ENCODE measurements around the gene SCAMP4. TPM values are rescaled to one million over a fixed set of nuclear protein-coding genes. Genes with fewer than 3 reads are reported as not detected.
A peak's percentile ranks its signal among the peaks of the same experiment; 100 is the strongest.

The SCAMP4 gene
- total RNA-seq, 1 donor from 2014 or later = 23.9 TPM

DNA sequence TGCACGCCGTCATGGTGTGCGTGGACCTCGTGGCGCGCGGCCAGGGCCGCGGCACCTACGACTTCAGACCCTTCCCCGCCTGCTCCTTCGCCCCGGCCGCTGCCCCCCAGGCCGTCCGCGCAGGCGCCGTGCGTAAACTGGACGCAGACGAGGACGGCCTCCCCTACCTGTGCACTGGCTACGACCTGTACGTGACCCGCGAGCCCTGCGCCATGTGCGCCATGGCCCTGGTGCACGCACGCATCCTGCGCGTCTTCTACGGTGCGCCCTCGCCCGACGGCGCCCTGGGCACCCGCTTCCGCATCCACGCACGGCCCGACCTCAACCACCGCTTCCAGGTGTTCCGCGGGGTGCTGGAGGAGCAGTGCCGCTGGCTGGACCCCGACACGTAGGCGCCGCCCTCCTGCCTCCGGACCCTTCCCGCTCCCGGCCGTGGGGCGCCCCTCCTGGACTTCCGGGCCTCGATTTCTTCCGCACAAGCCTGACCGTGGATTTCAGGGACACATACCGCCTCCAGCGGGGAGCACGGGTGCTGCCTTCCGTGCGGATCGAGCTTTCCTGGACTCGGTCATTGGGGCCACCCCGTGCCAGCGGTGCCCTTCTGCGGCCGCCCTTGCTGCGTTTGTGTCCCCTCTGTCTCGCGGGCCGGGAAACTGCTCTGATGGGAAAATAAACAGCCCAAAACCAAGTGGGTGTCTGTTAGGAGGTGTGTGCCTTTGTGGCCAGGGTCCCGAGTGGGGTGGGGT, 7.7 kb downstream of the SCAMP4 start:
- no peak for ATAC-seq

DNA sequence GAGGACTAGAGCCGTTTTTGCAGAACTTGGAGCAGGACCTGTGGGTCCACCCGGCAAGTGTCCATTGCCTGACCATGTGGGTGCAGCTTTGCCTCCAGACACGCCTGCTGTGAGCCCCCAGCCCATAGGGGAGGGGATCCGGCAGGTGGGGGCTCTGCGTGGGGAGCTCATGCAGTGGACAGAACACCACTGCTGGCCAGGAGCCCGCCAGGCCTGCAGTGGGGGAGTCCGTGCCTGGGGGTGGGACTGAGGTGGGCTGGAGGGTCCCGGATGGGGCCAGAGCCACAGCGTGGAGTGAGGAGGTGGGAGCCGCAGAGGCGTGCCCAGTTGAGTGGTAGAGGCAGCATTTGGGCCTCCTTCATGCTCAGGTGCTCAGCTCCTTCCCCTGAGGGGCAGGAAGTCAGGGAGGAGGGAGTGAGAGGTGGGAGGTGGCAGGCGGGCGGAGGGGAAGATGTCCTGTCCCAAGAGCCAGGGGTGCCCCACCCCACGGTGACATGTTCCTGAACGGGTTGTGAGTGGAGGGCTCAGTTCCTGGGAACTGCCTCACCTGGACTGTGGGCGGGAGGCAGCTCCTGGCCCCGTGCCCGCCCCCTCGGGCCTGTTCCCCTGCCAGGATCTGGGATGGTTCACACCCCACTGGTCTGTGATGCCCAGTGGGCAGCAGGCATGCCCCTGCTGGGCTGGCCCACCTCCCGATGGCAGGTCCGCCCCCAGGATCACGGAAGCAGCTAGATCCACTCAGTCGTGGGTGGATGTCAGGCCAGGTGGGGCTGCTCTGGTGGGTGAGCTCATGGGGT, 8.8 kb downstream of the SCAMP4 start:
- no peak for DNase-seq (ENCODE audit: low spot score)
- no peak for ATAC-seq

More for the DNA sequence above, 7.7 kb downstream of the SCAMP4 start:
- DNase-seq (ENCODE audit: low spot score) = no peak

DNA sequence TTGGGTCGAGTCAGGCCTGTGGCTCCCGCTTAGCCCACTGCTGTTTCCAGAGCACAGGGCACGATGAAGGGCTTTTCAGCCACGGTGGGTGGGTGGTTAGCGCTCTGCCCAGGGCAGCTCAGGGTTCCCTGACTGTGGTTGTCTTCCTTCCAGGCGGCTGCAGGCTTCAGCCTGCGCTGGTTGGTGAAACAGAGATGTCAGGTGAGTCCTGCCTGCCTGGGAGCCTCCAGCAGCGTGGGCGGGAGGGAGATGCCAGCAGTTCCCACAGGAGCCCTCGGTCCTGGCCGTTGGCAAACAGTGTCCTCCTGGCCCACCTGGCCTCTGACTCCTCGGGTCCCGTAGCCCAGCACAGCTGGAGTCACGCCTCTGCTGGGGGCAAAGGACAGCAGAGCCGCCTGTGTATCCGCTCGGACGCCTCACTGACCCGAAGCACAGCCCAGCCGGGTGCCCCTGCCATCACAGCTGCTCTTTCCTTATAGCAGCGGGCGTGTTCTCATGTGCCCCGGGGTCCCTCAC, 9.7 kb downstream of the SCAMP4 start:
- DNase-seq (ENCODE audit: low spot score) (no peak), ATAC-seq (no peak)

DNA sequence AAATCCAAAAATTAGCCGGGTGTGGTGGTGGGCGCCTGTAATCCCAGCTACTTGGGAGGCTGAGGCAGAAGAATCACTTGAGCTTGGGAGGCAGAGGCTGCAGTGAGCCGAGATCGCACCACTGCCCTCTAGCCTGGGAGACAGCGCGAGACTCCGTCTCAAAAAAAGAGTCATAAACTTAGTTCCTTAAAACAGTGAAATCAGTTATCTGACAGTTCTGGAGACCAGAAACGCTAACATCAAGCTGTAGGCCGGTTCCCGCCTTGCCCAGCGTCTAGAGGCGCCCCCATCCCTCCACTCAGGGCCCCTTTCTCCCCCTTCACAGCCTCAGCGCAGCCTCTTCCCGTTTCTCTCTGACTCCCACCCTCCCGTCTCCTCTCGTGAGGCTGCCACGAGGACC, 11.9 kb downstream of the SCAMP4 start:
- DNase-seq (ENCODE audit: low spot score) = no peak
- ATAC-seq = no peak

DNA sequence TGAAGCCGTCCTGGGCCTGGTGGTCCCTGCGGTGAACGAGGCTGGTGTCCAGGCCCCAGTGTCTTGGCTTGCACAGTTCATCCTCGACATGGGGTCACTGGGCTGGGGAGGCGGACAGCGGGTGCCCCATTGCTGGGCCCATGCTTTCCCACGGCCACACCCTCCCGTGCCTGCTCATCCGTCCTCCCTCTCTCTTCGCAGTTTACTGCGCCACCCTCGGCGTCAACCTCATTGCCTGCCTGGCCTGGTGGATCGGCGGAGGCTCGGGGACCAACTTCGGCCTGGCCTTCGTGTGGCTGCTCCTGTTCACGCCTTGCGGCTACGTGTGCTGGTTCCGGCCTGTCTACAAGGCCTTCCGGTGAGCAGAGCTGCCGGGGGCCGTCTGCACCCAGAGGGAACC, 12.7 kb downstream of the SCAMP4 start:
- DNase-seq (ENCODE audit: low spot score) = no peak
- no peak for ATAC-seq

DNA sequence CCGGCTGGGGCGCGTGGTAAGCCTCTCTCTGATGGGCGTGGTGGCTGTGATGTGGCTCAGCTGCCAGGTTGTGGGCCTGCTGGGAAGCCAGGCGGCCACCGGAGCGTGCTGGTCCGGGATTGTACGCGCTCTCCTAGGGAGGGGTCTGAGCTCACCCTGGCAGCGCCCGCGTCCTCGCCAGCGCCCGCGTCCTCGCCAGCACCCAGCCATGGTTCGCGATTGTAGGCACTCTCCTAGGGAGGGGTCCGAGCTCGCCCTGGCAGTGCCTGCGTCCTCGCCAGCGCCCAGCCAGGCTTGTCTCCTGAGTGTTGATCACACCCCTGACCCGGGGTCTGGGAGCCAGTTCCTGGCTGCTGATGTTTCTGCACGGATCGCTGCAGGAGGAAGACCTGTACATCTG, 13.8 kb downstream of the SCAMP4 start:
- ATAC-seq (no peak), DNase-seq (ENCODE audit: low spot score) (no peak)

DNA sequence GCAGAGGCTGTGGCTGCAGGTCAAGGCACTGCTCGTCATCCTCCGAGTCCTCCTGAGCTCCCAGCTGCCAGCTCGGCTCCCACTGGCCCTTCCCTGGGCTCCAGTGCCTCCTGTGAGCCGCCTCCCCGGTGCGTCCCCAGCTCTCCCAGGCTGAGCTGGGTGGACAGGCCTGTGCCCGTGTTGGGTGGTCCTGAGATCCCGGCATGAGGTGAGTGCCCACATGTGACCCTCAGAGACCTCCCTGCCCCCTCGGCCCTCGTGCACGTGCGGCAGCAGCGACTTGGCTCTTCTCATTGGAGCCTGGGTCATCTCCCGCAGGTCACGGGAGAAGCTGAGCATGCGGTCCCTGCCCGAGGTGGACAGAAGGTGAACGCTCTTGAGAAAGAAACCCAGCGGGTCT, 15.4 kb downstream of the SCAMP4 start:
- ATAC-seq (no peak), DNase-seq (ENCODE audit: low spot score) (no peak)

DNA sequence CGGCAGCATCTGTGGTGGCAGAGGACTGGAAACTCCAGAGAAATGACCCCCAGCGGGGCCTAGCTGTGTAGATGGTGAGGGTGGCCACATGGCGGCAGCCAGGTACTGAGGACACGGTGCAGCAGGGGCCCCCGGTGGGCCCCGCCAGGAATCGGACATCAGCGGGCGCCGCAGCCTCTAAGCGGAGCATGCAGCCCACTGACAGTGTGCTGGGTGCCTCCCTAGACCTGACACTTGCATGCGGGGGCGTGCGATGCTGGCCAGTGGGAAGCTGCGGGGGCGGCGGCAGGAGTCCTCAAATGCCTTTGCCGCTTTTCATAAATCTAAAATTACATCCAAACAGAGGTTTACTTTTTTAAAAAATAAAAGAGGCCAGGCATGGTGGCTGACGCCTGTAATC, 16.1 kb downstream of the SCAMP4 start:
- DNase-seq (ENCODE audit: low spot score) = no peak
- no peak for ATAC-seq

DNA sequence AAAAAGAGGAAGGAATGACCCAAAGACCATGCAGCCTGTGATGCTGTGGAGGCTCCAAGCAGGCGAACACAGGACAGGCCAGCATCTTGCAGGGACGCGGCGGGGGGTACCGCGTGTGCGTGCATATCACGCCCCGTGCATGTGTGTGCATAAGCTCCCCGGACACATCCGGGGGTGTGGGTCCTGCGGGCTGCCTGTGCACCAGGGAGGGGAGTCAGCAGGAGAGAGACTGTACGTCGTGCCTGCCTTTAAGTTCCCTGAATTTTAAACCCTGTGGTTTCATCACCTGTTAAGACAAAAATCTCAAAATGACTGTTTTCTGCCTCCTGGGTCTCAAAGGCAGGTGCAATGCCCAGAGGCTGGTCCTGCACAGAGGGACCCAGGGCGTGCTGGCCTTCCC, 16.6 kb downstream of the SCAMP4 start:
- ATAC-seq (no peak), DNase-seq (ENCODE audit: low spot score) (no peak)

DNA sequence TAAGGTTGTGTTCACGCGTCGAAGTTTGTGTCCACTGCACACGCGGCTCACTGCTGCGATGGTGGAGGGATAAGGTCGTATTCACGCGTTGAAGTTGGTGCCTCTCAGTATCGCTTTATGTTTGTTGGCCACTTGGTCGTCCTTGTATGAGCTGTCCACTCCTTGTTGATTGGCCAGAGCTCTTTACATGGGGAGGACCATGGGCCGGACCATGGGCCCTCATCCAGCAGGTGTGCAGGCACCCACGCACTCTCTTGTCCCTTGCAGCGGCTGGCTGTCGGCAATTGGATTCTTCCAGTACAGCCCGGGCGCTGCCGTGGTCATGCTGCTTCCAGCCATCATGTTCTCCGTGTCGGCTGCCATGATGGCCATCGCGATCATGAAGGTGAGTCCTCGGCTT, 17.6 kb downstream of the SCAMP4 start:
- ATAC-seq (no peak), DNase-seq (ENCODE audit: low spot score) (no peak)

DNA sequence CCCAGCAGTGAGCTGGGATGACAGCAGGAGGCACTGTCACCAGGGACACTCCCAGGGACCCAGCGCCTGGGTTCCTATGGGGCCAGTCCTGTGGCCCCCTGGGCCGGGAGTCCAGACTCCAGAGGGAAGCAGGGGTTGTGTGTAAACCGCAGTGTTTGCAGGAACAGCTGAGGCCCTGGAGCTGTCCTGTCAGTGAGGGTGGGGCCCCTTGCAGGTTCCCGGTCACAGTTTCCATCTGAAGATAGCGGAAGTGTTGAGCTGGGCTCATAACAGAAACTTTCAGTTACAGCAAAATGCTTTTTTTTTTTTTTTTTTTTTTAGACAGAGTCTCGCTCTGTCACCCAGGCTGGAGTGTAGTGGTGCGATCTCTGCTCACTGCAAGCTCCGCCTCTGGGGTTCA, 18.1 kb downstream of the SCAMP4 start:
- no peak for DNase-seq (ENCODE audit: low spot score)
- peak; percentile 51 for ATAC-seq

DNA sequence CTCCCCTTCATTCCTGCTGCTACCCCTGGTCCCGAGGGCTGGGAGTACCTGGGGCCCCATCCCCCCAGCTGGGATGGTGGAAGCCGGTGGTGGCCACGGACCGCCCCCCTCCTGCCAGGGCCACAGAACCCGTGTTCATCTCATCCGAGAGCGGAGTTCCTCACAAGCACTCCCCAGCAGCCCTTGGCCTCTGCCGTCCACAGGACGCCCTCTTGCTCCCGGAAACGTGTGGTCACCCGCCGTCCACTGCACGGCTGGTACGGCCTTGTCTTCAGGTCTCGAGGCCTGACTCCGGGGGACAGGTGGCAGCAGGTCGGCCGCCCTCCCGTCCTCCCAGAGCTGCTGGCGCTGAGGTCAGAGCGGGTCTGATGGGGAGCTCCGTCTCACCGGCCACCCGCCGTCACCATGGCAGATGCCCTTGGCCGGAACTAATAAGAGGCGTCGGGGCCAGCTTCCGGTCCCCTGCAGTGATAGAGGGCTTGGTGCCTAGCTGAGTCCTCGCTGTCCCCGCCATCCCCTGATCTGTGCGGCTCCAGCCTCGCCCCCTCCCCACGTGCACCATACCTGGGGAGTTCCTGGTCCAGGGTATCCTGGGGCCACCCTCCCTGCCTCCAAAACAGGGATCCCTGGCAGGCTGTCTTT, 19.2 kb downstream of the SCAMP4 start:
- no peak for ATAC-seq
- no peak for DNase-seq (ENCODE audit: low spot score)

DNA sequence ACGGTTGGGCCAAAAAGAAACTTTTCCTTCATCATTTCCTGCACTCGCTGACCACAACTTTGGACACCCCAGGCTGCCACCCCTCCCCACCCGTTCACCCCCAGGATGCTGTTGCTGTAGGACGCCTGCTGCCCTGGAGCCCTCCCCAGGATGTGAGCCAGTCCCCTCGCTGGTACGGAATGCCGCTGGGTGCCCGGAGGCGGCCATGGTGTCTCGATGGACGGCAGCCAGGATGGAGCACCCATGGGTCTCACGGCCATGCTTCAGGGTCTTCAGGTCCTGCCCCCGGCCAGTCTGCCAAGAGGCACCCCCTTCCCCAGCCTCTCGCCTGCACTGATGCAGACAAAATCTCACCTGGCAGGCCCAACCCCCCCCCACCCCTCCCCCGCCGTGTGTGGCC, 20.3 kb downstream of the SCAMP4 start:
- no peak for ATAC-seq
- DNase-seq (ENCODE audit: low spot score) = no peak

DNA sequence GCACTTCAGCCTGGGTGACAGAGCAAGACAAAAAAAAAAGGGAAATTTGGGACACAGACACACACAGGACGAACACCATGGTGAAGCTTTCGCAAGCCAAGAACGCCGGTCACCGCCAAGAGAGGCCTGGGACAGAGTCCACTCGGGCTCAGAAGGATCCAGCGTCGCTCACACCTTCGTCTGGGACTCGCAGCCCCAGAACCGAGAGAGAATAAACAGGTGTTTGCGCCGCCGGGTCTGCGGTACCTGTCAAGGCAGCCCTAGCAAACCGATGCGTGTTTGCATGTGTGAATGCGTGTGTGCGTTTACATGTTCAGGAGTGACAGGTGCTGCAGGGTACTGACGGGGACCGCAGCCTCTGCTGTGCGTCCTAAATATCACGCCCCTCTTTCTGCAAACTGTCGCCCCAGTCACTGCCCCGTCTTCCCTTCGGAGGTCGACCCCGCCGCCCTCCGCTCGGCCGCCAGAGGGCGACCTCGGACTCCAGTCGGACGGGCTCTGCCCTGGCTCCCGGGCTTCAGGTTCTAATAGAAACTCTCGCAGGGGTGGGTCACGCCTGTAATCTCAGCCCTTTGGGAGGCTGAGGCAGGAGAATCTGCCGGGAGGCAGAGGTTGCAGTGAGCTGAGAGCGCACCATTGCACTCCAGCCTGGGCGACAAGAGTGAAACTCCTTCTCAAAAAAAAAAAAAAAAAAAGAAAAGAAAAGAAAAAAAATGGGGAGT, 24.0 kb downstream of the SCAMP4 start:
- peak; percentile 75 for DNase-seq (ENCODE audit: low spot score)
- ATAC-seq = peak; percentile 95

DNA sequence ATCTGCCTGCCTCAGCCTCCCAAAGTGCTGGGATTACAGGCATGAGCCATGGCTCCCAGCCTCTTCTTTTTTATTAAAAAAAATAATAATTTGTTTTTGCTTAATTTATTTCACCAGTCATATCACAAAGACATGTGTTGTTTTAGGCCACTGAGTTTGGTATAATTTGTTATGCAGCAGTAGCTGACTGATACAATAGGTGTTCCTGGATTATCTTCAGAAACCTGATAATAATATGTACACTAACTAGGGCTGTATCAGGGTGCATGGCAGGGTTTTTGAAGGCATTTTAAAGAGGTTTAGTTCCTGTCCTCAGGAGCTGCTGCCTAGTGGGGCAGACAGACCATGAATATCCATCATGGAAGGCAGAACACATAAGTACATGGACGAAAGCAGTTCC, 26.2 kb downstream of the SCAMP4 start:
- DNase-seq (ENCODE audit: low spot score) (no peak), ATAC-seq (no peak)

DNA sequence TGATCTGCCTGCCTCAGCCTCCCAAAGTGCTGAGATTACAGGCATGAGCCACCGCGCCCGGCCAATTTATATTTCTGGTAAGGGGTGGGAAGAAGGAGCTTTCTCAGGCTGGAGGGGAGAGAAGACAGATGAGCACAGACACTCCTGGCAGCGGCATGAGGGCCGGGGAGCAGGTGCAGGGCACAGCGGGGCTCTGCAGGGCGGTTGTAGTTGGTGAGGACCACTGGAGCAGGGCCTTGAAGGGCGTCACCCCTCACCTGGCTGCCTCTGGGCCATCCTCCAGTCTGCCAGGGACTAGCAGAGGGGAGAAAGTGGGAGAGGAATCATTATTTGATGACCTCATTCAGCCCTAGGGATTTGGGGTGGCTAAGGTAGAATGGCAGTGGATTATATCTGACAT, 27.2 kb downstream of the SCAMP4 start:
- ATAC-seq (no peak), DNase-seq (ENCODE audit: low spot score) (no peak)

DNA sequence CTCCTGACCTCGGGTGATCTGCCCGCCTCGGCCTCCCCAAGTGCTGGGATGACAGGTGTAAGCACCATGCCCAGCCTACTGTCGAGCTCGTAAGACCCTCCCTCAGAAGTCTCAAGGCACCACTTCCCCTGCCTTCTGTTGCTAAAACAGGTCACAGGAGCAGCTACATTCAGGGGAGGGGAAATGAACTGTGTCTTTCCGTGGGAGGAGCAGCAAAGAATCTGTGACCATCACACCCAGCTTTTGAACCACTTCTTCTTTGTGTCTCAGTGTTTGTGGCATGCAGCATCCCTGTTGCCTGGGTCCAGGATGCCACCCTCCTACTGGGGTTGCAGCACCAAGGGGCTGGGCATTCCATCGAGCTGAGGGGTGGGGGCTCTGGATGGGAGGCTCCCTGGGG, 28.0 kb downstream of the SCAMP4 start:
- DNase-seq (ENCODE audit: low spot score) (no peak), ATAC-seq (no peak)

DNA sequence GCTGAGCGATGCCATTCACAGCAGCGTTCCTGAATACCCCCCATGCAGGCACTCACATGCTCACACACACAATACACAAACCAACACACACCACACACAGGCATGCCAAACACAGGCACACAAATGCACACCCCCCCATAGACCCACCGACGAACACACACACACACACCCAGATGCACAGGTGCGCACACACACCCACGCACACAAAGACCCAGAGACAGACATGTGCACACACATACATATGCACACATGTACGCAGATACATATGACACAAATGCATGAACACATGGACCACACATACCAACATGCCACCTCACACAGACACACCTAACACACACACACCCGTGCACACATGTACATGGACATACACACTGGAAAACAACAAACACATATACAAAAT, 28.7 kb downstream of the SCAMP4 start:
- DNase-seq (ENCODE audit: low spot score) (no peak), ATAC-seq (no peak)

DNA sequence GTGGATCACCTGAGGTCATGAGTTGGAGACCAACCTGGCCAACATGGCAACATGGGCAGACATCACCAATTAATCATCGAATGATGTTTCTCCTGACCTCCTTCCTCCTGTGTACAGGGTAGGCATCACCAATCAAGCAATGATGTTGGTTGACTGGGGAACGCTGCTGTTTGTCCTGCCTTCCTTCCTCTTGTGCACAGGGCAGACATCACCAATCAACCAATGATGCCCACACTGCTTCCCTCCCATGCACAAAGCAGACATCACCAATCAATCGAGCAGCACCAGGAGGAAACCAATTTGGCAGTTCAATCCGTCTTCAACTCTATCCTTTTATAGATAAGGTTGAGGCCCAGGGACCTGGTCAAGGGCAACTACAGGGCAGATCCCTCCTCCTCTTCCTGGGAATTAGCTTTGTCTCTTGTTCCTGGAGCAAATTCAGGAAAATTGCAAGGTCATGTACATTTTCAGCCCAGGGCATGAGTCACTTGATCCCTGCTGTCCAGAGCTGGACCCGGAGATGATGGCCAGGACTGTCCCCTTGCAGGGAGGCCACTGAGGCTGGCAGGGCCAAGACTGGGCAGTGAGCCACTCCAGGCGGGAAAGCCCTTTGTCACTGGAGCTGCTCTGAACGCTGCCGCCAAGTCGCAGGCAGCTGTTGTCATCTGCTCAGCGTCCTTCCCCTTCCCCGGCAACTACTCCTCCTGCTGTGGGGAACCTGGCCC, 30.4 kb downstream of the SCAMP4 start:
- ATAC-seq (peak; percentile 33), DNase-seq (ENCODE audit: low spot score) (no peak)

DNA sequence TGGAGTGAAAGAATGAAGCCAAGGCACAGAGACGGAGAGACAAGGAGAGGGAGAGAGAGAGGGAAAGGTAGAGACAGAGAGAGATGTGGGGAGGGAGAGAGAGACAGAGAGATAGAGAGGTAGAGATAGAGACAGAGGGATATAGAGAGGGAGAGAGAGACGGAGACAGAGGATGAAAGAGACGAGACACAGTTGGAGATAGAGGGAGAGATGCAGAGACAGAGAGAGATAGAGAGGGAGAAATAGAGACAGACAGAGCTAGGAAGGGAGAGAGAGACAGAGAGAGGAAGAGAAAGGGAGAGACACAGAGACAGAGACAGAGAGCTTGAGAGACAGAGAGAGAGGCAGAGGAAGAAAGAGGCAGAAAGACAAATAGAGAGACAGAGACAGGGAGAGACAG, 31.2 kb downstream of the SCAMP4 start:
- ATAC-seq (no peak), DNase-seq (ENCODE audit: low spot score) (no peak)

Measured in left lobe of liver (tissue), 2 donors.